SK-N-MC (cell line): Measurements from ENCODE around the gene MYL2.

ENCODE experiments used
- FOXP2 ChIP-seq: optimal IDR thresholded peaks from 2 replicates; pipeline ENCODE3; 2011; ENCODE audit warnings: mild to moderate bottlenecking, moderate library complexity; ENCODE audit not compliant: insufficient read depth; ENCODE audit errors: extremely low read length, control extremely low read depth
- POLR2AphosphoS5 ChIP-seq: IDR thresholded peaks from 2 replicates; pipeline ENCODE4 v1.6.1; 2012; ENCODE audit warnings: mild to moderate bottlenecking, low read depth, low read length, borderline replicate concordance

- TF ChIP-seq FOXP2, result no peak
- no peak for TF ChIP-seq POLR2AphosphoS5
These were observed 13.4 kb downstream of the MYL2 start for GRCh38 chr12:110906985-110907384.
